Hematopoietic multipotent progenitor cell treated with erythropoietin and hydrocortisone succinate and interleukin-3 and kit ligand, for 17 days (in vitro differentiated cells): ENCODE measurements around the gene DNAI7.
A peak's percentile ranks its signal among the peaks of the same experiment; 100 is the strongest.

Experiments used
- DNase-seq: peaks from one replicate; pipeline ENCODE4 v3.0.0-alpha.2; 2015; ENCODE audit warnings: low spot score

The DNAI7 gene, protein sequence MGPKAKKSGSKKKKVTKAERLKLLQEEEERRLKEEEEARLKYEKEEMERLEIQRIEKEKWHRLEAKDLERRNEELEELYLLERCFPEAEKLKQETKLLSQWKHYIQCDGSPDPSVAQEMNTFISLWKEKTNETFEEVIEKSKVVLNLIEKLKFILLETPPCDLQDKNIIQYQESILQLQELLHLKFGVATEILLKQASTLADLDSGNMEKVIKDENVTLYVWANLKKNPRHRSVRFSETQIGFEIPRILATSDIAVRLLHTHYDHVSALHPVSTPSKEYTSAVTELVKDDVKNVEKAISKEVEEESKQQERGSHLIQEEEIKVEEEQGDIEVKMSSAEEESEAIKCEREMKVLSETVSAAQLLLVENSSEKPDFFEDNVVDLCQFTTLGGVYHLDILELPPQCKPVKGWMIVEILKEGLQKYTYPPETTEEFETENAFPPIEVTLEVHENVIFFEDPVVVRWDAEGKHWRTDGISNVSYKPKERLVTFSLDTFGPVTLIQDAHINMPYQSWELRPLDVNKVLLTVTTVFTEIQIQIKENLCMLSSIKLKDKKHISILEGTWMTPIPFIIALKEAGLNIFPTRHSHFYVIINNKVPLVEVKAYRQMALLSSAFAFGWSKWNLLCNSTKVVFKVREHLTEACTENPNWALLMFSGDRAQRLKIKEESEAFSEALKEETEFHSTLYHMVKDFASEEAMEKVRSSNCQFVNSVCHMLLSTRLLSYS

DNA sequence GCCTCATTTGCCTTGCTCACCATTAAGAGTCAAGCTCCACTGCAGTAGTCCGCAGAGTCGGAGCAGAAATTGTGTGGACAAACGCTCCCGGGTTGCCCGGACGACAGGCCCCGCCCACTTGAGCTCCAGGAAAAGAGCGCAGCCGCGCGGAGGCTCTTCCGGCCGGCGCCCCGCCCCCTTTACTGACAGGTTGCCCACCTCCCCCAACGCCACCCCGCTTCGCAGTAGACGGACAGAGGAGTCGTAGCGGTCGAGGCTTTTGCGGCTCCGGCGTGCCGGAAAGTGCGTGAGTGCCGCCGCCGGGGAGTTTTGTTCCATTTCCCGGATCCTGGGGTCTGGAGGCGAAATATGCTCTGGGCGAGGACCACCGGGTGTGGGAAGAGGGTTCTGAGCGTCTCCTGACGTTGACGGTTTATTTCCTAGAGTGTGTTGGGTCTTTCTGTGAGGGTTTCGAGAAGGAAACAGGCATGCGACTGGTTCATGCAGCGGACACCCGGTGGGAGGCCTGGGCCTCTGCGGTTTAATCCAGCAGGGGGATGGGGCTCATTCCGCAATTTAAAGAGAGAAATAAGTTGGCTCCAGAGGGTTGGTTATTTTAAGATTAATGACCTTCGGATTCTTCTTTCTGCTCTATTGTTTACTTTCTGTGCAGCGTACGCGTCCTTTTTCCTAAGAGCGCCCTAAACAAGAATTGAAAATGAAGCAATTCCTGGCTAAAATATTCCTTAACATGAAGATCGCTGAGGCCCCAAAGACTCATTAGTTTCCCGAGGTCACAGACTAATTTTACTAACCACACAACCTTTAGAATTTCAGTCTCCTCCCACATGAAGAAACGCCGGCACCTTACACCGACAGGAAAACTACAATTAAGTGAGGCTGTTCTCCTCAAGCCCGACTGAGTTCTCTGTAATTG lies at the start of gene DNAI7, which contains the start of gene ETFRF1:
Gene DNAI7, minus strand, starts transcription at position 105 of the 916 bp plus-strand sequence. Its CDS starts 82 bp downstream, at position 23.
Gene ETFRF1, plus strand, starts transcription at position 182 of the 916 bp plus-strand sequence. CDS start 8,720 bp downstream, outside the sequence.
- peak; percentile 92 for DNase-seq

DNA sequence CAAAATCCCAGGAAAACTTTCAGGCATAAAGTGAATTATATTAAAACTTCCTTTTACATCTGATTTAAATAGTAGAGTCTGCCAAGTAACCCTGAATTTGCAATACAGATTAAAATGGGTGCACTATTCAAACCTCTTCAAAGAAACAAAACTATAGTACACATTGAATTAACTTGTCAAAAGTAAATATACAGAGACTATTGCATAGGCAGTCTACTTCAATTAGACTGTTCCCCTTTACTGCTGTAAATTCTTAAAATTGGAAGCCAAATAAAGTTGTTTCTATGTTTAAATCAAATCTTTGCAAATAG lies 48.7 kb upstream of the DNAI7 start:
- DNase-seq: no peak

DNA sequence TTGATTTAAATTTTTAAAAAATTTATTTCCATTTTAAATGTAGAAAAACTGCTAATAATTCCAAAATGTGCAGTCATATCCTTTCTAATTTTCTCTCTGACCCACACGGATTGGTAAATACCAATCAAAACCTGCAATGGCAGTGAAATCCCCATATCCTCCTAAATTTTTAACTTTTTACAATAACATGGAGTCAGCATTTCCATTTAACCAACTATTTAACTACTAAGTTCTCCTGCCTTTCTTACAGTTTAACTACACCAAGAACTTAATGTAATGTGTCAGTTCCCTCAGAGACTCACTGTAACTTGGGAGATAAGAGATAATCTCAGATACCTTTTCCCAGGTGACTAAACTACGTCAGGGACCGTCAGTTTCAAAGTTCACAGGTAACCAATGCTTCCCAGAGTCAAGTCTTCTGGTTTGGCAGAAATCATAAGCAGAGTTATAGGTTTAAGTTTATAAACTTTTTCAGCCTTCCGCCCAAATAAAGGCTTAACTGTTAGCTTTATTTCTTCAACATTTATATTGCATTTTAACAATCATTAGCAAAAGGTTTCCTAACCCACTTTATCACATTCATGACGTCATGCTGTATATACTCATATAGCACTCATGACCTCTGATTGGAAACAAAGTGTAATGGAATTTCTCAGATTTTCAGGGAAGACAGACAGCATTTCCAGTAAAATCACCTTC lies 48.2 kb upstream of the DNAI7 start:
- DNase-seq: no peak

DNA sequence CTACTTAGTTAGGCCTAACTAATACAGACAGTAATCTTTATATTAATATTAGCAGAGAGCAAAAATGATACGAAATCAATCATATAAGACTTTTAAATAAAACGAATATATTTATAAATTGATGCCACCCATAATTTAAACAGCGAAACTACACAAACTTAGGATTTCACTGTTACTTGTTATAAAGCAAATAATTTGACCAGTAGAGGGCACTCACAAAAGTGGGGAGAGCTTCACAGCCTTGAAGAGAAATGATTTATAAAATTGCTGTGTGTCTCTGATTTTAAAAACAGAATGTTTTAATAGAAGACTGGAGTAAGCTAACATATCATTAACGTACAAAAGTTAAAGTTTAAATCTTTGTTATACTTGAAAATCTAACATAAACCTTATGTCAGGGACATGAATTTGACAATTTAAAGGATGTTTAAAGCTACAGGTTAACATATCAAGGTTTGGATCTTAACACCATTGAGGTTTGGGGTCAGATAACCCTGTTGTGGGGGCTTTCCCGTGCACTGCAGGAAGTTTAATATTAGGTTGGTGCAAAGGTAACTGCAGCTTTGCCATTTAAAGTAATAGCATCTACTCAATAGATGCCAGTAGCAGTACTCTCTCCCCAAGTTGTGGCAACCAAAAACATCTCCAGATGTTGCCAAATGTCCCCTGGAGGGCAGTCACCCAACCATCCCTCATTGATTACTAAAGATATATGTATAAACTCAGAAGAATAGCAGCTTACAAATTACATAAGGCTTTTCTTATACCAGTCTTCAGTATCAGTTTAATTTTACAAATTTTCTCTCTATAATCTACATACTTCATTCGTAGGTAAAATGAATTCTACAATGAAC lies 46.4 kb upstream of the DNAI7 start:
- DNase-seq: peak; percentile 74

DNA sequence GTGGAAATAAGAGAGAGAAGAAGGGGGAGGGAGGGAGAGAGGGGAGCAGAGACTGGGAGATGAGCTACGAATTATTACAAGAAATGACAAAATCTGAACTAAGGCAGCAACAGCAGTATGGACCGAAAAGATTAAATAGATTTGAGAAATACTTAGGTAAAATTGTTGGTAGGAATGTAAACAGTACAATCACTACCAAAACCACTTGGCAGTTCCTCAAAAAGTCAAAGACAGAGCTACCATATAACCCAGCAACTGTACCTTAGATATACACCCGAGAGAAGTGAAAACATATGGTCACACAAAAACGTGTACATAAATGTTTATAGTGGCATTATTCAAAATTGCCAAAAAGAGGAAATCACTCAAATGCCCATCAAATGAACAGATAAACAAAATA lies 41.7 kb upstream of the DNAI7 start:
- DNase-seq: no peak

DNA sequence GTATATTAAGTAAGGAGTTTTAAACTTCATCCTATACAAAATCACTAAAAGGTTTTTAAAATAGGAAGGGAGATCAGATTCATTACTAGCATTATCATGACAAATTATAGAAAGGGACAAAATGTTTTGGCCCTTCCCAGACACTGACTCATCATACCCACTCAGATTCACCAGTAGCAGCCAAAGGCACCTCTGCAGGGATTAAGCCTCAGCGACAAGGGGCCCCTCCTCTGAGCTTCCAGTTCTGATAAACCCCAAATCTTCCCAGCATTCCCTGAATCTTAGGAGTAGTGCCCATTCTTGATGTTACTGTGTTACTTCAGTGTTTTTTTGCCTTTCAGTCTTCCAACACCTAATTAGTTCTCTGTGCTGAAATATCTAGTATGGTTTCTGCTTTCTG lies 41.2 kb upstream of the DNAI7 start:
- DNase-seq: no peak

DNA sequence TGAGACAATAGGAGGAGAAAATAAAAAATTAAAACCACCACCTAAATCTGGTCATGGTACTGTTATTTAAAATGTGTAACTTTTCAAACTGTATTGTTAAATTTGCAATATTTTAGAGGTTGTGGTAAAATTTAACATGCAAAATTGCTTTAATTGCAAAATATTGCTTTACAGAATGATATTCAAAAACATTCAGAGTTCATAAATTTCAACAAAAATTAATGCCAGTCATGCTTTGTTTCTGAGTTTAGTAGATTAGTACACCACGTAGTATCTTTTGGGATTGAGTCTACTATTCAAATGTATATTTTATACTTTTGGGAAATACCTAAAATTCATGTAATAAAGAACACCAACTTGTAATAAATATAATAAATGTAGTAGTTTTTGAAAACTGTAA lies 18.4 kb upstream of the DNAI7 start:
- no peak for DNase-seq

DNA sequence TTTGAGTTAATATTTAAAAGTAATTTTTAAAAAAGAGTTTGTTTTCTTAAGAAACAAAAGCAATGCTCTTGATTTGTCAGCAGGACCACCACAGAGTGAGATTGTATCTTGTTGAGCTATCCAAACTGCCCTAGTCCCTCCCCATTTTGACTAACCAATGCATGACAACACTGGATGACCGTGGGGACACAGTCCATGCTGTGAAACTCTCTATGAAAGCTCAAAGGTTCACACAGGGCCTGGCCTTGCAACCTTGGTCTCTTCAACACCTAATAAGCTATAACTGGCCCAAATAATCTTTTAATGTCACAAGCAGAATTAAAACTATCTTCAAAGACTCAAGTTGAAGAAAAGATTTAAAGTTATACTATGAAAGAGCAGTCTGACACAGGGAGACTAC lies 13.6 kb upstream of the DNAI7 start:
- no peak for DNase-seq

DNA sequence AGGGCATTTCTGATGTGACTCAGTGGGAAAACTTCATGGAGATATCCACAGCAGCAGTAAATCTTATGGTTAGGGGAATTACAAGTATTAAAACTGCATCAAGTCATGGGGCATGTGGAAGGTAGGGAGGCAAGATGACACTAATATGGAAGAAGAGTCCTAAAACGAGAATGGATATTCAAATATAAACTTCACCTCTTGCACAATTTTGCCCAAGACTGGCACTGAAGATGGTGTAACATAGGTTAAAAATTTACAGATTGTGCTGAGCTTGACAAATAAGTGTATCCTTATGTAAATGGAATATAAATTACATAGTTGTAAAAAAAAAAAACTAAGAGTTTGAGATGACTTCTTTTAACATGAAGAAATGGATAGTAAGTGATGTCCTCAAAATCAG lies 12.9 kb upstream of the DNAI7 start:
- no peak for DNase-seq

DNA sequence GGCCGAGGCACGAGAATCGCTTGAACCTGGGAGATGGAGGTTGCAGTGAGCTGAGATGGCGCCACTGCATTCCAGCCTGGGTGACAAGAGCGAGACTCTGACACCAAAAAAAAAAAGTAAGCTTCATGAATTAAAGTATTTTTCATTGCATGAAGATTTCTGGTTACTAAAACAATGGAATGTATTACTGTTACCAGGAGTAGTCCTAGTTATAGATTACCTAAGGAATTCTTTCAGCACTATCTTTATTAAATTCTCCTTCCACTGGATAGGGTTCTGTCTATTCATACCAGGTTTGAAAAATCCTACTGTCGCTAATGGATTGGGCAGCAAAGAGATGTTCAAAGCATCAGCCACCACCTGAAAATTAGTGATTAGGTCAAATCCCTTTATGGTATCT lies 12.5 kb upstream of the DNAI7 start:
- no peak for DNase-seq

DNA sequence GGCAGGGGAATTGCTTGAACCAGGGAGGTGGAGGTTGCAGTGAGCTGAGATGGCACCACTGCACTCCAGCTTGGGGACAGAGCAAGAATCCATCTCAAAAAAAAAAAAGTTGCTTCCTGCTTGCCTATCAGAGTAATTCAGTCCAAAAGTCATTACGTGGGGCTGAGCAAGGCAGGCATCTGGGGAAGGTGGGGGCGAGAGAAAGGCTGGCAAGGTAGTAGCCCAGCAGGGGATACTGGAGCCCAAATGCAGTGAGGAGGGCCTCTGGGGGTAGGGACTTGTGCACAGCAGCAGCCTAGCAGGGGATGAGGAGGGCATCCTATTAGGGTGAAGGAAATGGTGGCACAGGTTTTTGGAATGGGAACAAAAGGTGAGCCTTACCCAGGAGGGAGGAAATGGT lies 7.2 kb upstream of the DNAI7 start:
- DNase-seq: no peak

DNA sequence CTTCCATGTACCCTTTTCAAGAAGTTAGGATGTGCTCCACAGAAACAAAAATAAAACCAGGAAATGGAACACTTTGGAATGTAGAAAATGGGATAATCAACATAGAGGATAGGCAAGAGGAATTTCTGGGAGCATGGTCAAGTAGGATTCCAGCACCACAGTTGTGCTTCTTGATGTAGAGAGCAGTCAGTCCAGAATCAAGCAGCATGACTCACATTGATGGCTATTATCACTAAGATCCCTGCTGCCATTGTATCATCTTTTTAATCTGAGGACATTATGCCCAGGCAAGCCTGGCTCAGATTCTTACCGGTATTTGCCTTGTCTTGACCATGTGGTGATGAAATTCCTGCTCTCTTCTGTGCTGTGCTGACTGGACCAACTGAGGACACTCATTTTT lies 5.7 kb upstream of the DNAI7 start:
- DNase-seq: no peak

DNA sequence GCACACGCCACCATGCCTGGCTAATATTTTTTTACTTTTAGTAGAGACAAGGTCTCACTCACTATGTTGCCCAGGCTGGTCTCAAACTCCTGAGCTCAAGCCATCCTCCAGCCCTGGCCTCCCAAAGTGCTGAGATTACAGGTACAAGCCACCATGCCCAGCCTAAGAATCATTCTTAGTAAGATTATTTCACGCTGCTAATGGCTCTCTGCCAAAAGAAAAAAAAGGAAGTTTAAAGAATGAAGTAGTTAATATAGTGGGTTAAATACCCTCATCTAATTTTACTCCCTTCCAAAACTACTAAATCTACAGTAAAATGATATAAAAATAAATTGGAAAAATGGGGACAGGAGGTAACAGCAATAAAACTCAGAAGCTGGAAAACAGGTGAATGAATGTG lies 2.6 kb upstream of the DNAI7 start:
- no peak for DNase-seq

DNA sequence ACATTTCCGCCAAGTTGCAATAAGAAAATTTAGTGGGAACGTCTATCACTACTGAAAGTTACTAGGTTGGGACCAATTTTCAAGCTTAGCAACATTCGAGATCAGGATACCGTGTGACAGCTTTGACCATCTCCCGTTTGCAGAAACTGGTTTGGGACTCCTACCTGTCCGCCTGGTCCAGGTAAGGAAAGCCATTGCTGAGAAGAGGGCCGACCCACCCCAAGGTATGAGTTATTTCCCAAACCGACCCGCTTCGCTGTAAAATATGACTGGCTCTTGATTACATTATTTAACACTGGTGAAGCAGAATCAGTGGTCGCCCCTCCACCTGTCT lies 271 bp downstream of the DNAI7 start:
- DNase-seq: no peak

DNA sequence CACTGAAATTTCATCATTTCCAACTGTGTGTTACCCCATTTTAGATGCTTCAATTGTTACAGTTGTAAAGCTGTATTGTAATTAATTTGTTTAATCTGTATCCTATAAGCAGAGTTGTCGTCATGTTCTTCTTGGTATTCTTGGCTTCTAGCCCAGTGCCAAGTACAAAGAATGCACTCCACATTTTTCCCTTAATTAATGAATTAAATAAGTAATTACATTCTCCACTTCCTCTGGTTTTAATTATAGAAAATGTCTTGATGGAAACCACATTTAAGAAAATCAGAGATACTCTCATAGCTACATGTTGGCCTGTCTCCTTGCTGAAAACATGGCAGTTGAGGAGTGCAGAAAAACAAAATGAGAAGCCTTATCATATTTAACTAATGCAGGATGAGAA lies 746 bp downstream of the DNAI7 start:
- DNase-seq: no peak

DNA sequence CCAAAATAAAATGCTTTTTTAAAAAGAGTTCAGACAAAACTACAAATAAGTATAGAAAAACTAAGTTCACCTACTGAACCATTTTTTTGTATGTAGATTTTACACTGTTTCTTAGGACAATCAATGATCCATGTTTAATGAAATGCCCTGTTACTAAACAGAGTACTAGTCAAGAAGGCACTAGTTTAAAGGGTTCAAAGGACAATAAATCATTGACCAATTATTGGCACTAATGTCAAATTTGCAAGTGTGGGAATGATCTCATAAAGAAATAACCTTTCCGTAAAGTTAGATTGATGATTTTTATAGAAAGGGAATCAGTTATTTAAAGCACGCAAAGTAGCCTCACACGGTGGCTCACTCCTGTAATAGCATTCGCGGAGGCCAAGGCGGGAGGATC lies 4.2 kb downstream of the DNAI7 start:
- DNase-seq: no peak

DNA sequence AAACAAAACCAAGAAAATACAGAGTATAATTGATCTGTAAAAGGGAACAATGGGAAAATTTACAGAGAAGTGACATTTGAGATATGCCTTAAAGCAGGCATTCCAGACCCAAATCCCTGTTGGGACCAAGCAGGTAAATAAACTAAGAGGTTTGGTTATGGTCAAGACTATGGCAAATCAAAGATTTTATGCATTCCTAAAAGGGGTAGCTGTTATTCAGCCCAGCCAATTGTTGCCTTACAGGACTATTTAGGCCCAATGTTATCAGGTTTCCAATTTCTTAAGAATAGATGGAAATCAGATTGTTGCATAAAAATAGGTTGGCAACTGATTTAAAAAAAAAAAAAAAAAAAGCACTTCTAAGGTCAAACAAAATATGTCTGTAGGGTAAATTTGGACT lies 5.3 kb downstream of the DNAI7 start:
- no peak for DNase-seq

DNA sequence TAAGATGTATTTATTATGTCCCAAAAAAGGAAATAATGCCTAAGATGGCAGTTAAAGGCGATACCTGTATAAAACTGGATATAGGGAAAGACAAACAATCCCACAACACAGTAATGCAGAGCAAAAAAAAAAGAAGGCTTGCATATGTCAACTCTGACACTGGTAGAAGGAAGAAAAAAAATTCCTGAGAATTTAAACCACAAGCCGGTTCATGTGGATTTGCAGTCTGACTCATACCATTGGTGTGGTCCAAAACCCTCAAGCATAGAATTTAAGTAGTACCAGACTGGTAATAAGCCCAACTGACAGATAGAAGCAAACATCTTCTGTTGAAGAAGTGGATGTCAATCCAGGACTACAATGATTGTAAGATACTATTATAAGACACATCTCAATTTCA lies 7.2 kb downstream of the DNAI7 start:
- DNase-seq: no peak

DNA sequence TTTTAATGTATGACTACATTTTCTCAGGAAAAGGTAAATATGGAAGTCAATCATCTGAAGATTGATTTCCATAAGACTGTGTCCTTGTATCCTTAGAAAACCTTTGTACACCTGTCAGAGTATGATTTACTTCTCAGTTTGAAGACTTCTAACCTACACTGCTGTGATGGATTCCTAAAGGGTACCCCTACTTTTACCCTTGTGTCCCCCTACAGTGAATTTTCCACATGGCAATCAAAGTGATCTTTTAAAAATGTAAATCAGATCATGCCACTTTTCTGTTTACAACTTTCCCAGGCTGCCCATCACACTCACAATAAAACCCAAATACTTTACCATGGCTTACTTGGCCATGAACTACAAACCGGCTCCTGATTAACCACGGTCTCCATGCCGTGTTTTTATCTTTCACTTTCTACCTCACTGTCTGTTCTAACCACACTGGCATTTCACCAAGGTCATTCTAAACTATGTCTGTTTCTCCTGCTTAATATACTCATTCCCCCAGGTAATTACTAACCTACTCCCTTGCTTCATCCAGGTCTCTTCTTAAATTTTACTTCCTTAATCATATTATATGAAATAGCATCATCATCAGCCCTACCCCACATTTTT lies 8.1 kb downstream of the DNAI7 start:
- DNase-seq: no peak

DNA sequence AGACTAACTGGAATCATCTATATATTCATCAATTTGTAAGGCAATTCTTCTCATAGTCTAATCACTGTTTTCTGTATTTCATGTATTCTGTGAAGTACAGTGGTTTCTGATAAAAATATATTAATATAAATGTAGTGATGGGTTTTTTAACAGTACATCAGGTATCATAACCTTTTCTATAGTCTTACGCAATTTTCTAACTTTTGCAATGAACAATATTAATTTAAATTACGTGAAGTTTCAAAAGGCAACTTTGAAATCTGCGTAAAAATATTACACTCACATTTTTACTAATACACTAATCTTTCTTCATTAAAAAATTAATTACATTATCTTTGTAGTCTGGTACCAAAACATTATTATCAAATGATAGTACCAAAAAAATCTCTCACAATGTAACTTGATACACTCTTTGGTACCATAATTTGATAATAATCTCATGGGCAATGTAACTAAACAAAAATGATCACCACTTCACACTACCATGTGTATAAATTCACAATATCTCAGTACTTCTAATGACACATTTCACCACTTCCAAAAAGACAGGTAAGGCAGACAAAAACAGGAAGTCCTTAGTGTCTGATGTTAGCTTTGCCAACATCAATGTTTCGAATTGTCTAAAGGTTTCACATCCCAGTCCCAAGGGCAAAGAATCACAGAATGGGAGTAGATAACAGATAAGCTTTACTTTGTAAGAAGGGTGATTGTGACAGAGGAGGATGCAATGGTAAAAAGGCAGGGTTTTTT lies 8.7 kb downstream of the DNAI7 start:
- DNase-seq: no peak
